GM10266 (cell line): ENCODE results near the gene TMEM248.
"Not testable (repeated sequence)": the region's sequence is repeated elsewhere in the genome, so short reads cannot be mapped to it uniquely, and the experiment has no call there.

Experiments used
- DNase-seq: peaks from one replicate; pipeline ENCODE4 v3.0.0; 2012; ENCODE audit errors: extremely low spot score
- CTCF ChIP-seq: IDR thresholded peaks from 2 replicates; pipeline ENCODE4 v1.5.1; 2012; ENCODE audit warnings: mild to moderate bottlenecking, low read depth; ENCODE audit not compliant: control insufficient read depth, insufficient read depth; ENCODE audit errors: missing control alignments

The TMEM248 gene, protein sequence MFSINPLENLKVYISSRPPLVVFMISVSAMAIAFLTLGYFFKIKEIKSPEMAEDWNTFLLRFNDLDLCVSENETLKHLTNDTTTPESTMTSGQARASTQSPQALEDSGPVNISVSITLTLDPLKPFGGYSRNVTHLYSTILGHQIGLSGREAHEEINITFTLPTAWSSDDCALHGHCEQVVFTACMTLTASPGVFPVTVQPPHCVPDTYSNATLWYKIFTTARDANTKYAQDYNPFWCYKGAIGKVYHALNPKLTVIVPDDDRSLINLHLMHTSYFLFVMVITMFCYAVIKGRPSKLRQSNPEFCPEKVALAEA

DNA sequence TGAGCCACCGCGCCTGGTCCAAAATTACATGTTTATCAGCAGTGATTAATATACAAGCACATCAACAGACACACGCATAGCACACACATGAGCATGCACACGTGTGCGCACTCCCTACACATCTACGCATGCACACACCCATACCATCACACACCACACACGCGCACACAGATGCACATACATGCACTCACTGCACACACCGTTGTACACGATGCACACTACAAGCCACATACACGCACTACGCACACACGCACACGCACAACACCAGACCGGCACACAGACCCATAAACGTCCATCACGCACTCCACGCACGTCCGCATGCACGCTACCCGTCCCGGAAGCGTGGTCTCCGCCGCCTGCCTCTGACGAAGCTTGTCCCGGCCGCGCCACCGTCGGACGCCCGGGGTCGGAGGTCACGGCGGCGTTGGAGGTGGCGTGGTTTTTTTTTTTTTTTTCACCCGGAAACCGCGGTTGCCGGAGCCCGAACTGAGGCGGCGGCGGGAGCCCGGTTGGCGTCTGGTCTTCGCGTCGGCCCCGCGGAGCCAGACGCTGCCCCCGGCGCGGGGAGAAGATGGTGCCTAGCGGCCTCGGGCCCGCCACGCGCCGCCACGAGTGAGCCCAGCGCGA is at the start of gene TMEM248:
Gene TMEM248 (plus strand): TSS at position 457 of the 627 bp plus-strand sequence. CDS start 20,641 bp downstream, outside the sequence.
- peak; percentile 91 for DNase-seq
- no peak for TF ChIP-seq CTCF

DNA sequence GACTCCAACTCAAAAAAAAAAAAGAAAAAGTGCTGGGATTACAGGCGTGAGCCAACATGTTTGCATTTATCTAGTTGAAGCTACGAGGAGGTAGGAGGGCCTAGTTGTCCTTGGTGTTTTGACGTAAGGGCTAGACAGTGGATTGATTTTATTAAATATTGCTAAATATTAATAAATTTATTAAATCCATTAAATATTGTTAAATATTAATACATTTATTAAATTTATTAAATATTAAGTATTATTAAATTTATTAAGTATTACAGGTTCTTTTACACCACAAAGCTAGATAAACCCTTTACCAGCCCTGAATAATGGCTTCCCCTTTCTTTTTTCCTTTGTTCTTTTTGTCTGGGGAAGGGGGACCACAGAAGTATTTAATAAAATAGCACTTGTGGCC is 47.5 kb upstream of the TMEM248 start:
- DNase-seq: no peak
- no peak for TF ChIP-seq CTCF

GRCh38 chr7:66877577-66878300 is 43.3 kb upstream of the TMEM248 start:
- DNase-seq: peak; percentile 53
- no peak for TF ChIP-seq CTCF

DNA sequence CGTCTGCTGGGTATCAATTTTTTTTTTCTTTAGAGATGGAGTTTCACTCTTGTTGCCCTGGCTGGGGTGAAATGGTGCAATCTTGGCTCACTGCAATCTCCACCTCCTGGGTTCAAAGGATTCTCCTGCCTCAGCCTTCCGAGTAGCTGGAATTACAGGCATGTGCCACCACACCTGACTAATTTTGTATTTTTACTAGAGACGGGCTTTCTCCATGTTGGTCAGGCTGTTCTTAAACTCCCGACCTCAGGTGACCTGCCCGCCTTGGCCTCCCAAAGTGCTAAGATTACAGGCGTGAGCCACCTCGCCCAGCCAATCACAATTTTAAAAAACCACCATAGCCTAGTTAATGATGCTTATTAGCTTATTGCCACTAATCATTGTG is 42.7 kb upstream of the TMEM248 start:
- not testable (repeated sequence) for DNase-seq

DNA sequence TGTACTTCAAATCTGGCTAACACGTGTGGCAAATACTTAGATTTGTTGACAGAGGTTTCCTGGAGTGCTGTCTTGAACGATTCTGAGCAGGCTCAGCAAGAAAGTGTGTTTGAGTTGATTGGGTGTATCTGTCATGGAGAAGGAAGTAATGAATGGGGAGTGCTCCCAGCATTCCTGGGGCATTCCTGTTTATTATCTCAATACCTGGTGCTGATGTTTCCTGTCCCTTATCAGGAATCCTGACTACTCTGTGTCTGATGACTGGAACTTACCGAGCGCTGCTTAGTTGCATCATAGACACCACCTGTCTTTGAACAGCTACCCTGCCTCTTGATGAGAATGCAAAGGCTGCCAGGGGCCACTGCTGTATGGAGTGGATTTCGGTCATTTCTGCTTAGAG is 41.0 kb upstream of the TMEM248 start:
- no peak for DNase-seq

GRCh38 chr7:66880577-66880976 is 40.4 kb upstream of the TMEM248 start:
- DNase-seq: not testable (repeated sequence)

More for the DNA sequence above, 41.0 kb upstream of the TMEM248 start:
- no peak for TF ChIP-seq CTCF

- no peak for TF ChIP-seq CTCF
- DNase-seq: no peak
Measured at GRCh38 chr7:66883716-66884115, 37.3 kb upstream of the TMEM248 start.

GRCh38 chr7:66884556-66884955 is 36.5 kb upstream of the TMEM248 start:
- DNase-seq: not testable (repeated sequence)

DNA sequence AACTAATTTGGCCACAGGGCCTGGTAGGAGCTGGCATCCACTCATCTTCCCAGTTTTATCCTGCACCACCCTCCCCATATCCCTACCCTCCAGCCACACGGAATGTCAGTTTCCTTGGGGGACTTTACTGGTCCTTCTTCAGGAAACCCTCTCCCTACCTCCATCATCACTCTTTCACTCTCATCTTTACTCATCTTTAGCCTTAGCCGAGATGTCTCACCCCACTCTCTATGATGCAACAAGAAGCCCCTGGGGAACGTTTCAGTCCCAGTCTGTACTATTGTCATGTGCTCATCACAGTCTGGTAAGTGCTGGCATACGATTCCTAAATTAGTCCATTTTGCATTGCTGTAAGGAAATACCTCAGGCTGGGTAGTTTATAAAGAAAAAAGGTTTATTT is 34.9 kb upstream of the TMEM248 start:
- TF ChIP-seq CTCF: no peak
- DNase-seq: no peak

- DNase-seq: not testable (repeated sequence)
Measured at GRCh38 chr7:66888223-66888622, 32.8 kb upstream of the TMEM248 start.
